Kasumi-1 (cell line): ENCODE measurements around the gene ELMO3.

Experiments
- DNase-seq, 2 experiments: peaks; one replicate each; lab custom pipeline; 2025; lab: John Stamatoyannopoulos, UW

Gene ELMO3

GRCh38 chr16:67198238-67198734, 645 bp upstream of the ELMO3 start:
- DNase-seq: peak; percentile 57 to 64

GRCh38 chr16:67199808-67200198, 872 bp downstream of the ELMO3 start:
- DNase-seq: no peak

- no peak for DNase-seq
Measured at GRCh38 chr16:67200491-67200890, 1.6 kb downstream of the ELMO3 start.

GRCh38 chr16:67201411-67202345, 2.7 kb downstream of the ELMO3 start:
- no peak for DNase-seq

- no peak for DNase-seq
Measured at GRCh38 chr16:67202426-67202825, 3.5 kb downstream of the ELMO3 start.

GRCh38 chr16:67202956-67203493, 4.1 kb downstream of the ELMO3 start:
- DNase-seq: no peak

GRCh38 chr16:67204076-67204475, 5.1 kb downstream of the ELMO3 start:
- no peak for DNase-seq

- DNase-seq: no peak
Measured at GRCh38 chr16:67206129-67206837, 7.4 kb downstream of the ELMO3 start.

GRCh38 chr16:67206838-67207248, 7.9 kb downstream of the ELMO3 start:
- DNase-seq: no peak

GRCh38 chr16:67207249-67208091, 8.5 kb downstream of the ELMO3 start:
- no peak for DNase-seq

GRCh38 chr16:67208154-67208896, 9.4 kb downstream of the ELMO3 start:
- no peak for DNase-seq

GRCh38 chr16:67209565-67209964, 10.6 kb downstream of the ELMO3 start:
- DNase-seq: no peak

- no peak for DNase-seq
Measured at GRCh38 chr16:67210069-67210937, 11.4 kb downstream of the ELMO3 start.

GRCh38 chr16:67211674-67212073, 12.7 kb downstream of the ELMO3 start:
- DNase-seq: no peak

GRCh38 chr16:67212766-67213165, 13.8 kb downstream of the ELMO3 start:
- no peak for DNase-seq

GRCh38 chr16:67213197-67214019, 14.5 kb downstream of the ELMO3 start:
- no peak for DNase-seq

GRCh38 chr16:67215706-67216105, 16.8 kb downstream of the ELMO3 start:
- DNase-seq: no peak

GRCh38 chr16:67216612-67217490, 17.9 kb downstream of the ELMO3 start:
- peak; percentile 86 to 89 for DNase-seq
